ENCODE measurements around the gene PNPLA8. TPM values are rescaled to one million over a fixed set of nuclear protein-coding genes. Genes with fewer than 3 reads are reported as not detected.

Gene PNPLA8
- total RNA-seq, 1 experiment from 2014 or later: 6.9 TPM

DNA sequence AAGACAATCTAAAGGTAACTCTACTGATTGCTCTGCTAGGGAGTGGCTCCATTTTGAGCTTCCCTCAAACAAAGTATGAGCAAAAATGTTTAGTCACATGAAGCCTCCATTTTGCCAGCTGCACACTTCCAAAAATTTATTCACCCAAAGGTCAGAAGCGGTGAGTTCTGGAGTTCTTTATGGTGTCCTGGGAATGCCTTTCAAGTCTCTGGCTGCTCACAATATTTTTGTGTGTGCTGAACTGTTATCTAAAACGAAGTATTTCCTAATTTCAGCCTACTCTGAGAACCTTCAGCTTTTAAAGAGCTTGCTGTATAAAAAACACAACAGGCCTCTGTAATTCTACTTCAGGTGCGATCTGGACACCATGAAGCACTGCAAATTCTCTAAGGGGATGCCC lies 85.3 kb downstream of the PNPLA8 start:
- BruUV-seq (replicated peaks): no TSS peak
- H3K36me3 Mint-ChIP-seq (ENCODE audit: insufficient read depth, unreplicated experiment): no peaks in the 10 kb centered on the region
- intact Hi-C loops (cut with micrococcal nuclease; ENCODE audit: unreplicated experiment): no loop called here
- H3K9me3 Mint-ChIP-seq (ENCODE audit: low read depth, unreplicated experiment): no peaks in the 10 kb centered on the region
- H3K4me1 Mint-ChIP-seq (ENCODE audit: low read depth, unreplicated experiment): peaks cover 2% of the 10 kb centered on the region
- CTCF ChIA-PET: no interaction called here
- no peaks in the 10 kb centered on the region for H3K27me3 Mint-ChIP-seq (ENCODE audit: unreplicated experiment)
- TF ChIP-seq, protein P1, sequence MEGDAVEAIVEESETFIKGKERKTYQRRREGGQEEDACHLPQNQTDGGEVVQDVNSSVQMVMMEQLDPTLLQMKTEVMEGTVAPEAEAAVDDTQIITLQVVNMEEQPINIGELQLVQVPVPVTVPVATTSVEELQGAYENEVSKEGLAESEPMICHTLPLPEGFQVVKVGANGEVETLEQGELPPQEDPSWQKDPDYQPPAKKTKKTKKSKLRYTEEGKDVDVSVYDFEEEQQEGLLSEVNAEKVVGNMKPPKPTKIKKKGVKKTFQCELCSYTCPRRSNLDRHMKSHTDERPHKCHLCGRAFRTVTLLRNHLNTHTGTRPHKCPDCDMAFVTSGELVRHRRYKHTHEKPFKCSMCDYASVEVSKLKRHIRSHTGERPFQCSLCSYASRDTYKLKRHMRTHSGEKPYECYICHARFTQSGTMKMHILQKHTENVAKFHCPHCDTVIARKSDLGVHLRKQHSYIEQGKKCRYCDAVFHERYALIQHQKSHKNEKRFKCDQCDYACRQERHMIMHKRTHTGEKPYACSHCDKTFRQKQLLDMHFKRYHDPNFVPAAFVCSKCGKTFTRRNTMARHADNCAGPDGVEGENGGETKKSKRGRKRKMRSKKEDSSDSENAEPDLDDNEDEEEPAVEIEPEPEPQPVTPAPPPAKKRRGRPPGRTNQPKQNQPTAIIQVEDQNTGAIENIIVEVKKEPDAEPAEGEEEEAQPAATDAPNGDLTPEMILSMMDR (IDR thresholded peaks at IDR 0.05; ENCODE audit: unreplicated experiment): no peak
- no peak overlapping the region for H3K27ac Mint-ChIP-seq (ENCODE audit: unreplicated experiment)
- DNase-seq: no peak
- H3K4me3 Mint-ChIP-seq (ENCODE audit: low read depth, unreplicated experiment): no peak overlapping the region

- TF ChIP-seq, protein P1 (IDR thresholded peaks at IDR 0.05; ENCODE audit: unreplicated experiment): no peak
- Mint-ChIP-seq H3K36me3 (ENCODE audit: insufficient read depth, unreplicated experiment) (no peaks in the 10 kb centered on the region), H3K9me3 (ENCODE audit: low read depth, unreplicated experiment) (no peaks in the 10 kb centered on the region), H3K27ac (ENCODE audit: unreplicated experiment) (no peak overlapping the region), H3K4me3 (ENCODE audit: low read depth, unreplicated experiment) (no peak overlapping the region), H3K27me3 (ENCODE audit: unreplicated experiment) (no peaks in the 10 kb centered on the region), H3K4me1 (ENCODE audit: low read depth, unreplicated experiment) (peaks cover 19% of the 10 kb centered on the region)
- CTCF ChIA-PET: no interaction called here
- intact Hi-C loops (cut with micrococcal nuclease; ENCODE audit: unreplicated experiment): no loop called here
- DNase-seq: no peak
- BruUV-seq (replicated peaks): no TSS peak
These were observed 89.0 kb downstream of the PNPLA8 start for GRCh38 chr7:108436906-108437305.

DNA sequence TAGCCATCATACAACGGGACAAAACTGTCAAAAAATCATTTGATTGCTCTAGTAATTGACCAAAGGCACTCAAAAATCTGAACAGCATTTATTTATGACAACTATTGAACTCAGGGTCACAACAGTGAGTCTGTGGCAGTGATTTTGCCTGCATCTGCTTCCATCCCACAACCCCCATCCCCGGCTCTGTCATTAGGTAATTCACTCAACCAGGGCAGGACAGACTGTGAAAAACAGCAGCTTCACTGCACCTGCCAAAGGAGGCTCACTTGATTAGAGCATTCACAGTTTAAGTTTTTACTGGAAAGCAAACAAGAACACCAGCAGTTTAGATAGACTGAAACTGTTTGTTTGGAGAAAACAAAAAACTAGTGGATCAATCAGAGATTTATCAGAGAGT lies 91.9 kb downstream of the PNPLA8 start:
- intact Hi-C loops (cut with micrococcal nuclease; ENCODE audit: unreplicated experiment): no loop called here
- CTCF ChIA-PET: no interaction called here
- Mint-ChIP-seq H3K4me3 (ENCODE audit: low read depth, unreplicated experiment) (peak overlapping the region; percentile 38), H3K27me3 (ENCODE audit: unreplicated experiment) (no peaks in the 10 kb centered on the region), H3K4me1 (ENCODE audit: low read depth, unreplicated experiment) (peaks cover 37% of the 10 kb centered on the region), H3K27ac (ENCODE audit: unreplicated experiment) (peak overlapping the region; percentile 15), H3K9me3 (ENCODE audit: low read depth, unreplicated experiment) (no peaks in the 10 kb centered on the region), H3K36me3 (ENCODE audit: insufficient read depth, unreplicated experiment) (no peaks in the 10 kb centered on the region)
- DNase-seq: no peak
- TF ChIP-seq, protein P1 (IDR thresholded peaks at IDR 0.05; ENCODE audit: unreplicated experiment): no peak
- no TSS peak for BruUV-seq (replicated peaks)

GRCh38 chr7:108431099-108431498 lies 94.8 kb downstream of the PNPLA8 start:
- Mint-ChIP-seq H3K4me3 (ENCODE audit: low read depth, unreplicated experiment) (no peak overlapping the region), H3K9me3 (ENCODE audit: low read depth, unreplicated experiment) (no peaks in the 10 kb centered on the region), H3K4me1 (ENCODE audit: low read depth, unreplicated experiment) (peaks cover 37% of the 10 kb centered on the region), H3K27ac (ENCODE audit: unreplicated experiment) (no peak overlapping the region), H3K36me3 (ENCODE audit: insufficient read depth, unreplicated experiment) (no peaks in the 10 kb centered on the region), H3K27me3 (ENCODE audit: unreplicated experiment) (no peaks in the 10 kb centered on the region)
- TF ChIP-seq, protein P1 (IDR thresholded peaks at IDR 0.05; ENCODE audit: unreplicated experiment): no peak
- no peak for DNase-seq
- no TSS peak for BruUV-seq (replicated peaks)
- CTCF ChIA-PET: no interaction called here
- intact Hi-C loops (cut with micrococcal nuclease; ENCODE audit: unreplicated experiment): no loop called here

Data from Calu3 (cell line).